Stimulated activated CD8-positive, alpha-beta memory T cell treated with anti-CD3 and anti-CD28 coated beads, Interleukin-7, amount 100 ng/mL, for 24 hours (primary cell): Measurements from ENCODE around the gene PTK6.
"Not testable (repeated sequence)": the region's sequence is repeated elsewhere in the genome, so short reads cannot be mapped to it uniquely, and the experiment has no call there.

Source experiments
- DNase-seq: peaks from one replicate; pipeline ENCODE4 v3.0.0-alpha.2; 2020; ENCODE audit warnings: low read depth

The PTK6 gene

GRCh38 chr20:63493563-63494020, 43.6 kb downstream of the PTK6 start:
- DNase-seq, result no peak

GRCh38 chr20:63492982-63493381, 44.2 kb downstream of the PTK6 start:
- DNase-seq, result no peak

GRCh38 chr20:63492518-63492917, 44.7 kb downstream of the PTK6 start:
- DNase-seq, result no peak

- DNase-seq, result no peak
Measured at GRCh38 chr20:63491635-63492230, 45.4 kb downstream of the PTK6 start.

- no peak for DNase-seq
Measured at GRCh38 chr20:63491078-63491477, 46.1 kb downstream of the PTK6 start.

- no peak for DNase-seq
Measured at GRCh38 chr20:63490416-63490815, 46.8 kb downstream of the PTK6 start.

GRCh38 chr20:63488315-63489251, 48.6 kb downstream of the PTK6 start:
- DNase-seq, result no peak

- DNase-seq, result no peak
Measured at GRCh38 chr20:63487781-63488241, 49.4 kb downstream of the PTK6 start.

GRCh38 chr20:63487116-63487764, 49.9 kb downstream of the PTK6 start:
- no peak for DNase-seq

GRCh38 chr20:63486300-63486855, 50.8 kb downstream of the PTK6 start:
- no peak for DNase-seq

GRCh38 chr20:63484651-63485403, 52.3 kb downstream of the PTK6 start:
- DNase-seq, result no peak

GRCh38 chr20:63484236-63484635, 52.9 kb downstream of the PTK6 start:
- no peak for DNase-seq

GRCh38 chr20:63483834-63484233, 53.3 kb downstream of the PTK6 start:
- DNase-seq, result no peak

- DNase-seq, result no peak
Measured at GRCh38 chr20:63482021-63482587, 55.1 kb downstream of the PTK6 start.

GRCh38 chr20:63481503-63481902, 55.7 kb downstream of the PTK6 start:
- no peak for DNase-seq

- DNase-seq, result not testable (repeated sequence)
Measured at GRCh38 chr20:63479695-63480419, 57.3 kb downstream of the PTK6 start.

GRCh38 chr20:63478346-63479302, 58.6 kb downstream of the PTK6 start:
- DNase-seq, result no peak
